CD8-positive, alpha-beta memory T cell (primary cell): ENCODE data around the gene PRSS33. TPM values are rescaled to one million over a fixed set of nuclear protein-coding genes. Genes with fewer than 3 reads are reported as not detected.

Experiments used
- CTCF ChIA-PET: fragments of 350-600 bp; sonication (Branson Sonifier 250); formaldehyde crosslinking; loops from one replicate; lab custom pipeline; 2021; ENCODE audit warnings: antibody characterized with exemption; lab: Charles Lee
- POLR2A ChIA-PET: fragments of 350-600 bp; sonication (Branson Sonifier 250); formaldehyde crosslinking; loops from one replicate; lab custom pipeline; 2021; ENCODE audit warnings: antibody characterized with exemption; lab: Charles Lee
- DNase-seq, 5 donors: peaks; one replicate each; pipeline versions ENCODE4 v3.0.0 to v3.0.0-alpha.2; 2020 to 2022; ENCODE audit warnings: mixed read lengths in 1 of 5
- H3K27ac ChIP-seq: one replicate; pipeline ENCODE4 v1.7.0; 2013; ENCODE audit warnings: low read depth, mild to moderate bottlenecking, low read length, moderate library complexity
- H3K27me3 ChIP-seq: 2 replicates; pipeline ENCODE4 v1.7.0; 2013; ENCODE audit warnings: low read length, mild to moderate bottlenecking; ENCODE audit not compliant: insufficient read depth, poor library complexity, severe bottlenecking
- H3K36me3 ChIP-seq: 2 replicates; pipeline ENCODE4 v1.7.0; 2013; ENCODE audit warnings: mild to moderate bottlenecking, low read length, moderate library complexity; ENCODE audit not compliant: insufficient read depth
- H3K4me1 ChIP-seq: 2 replicates; pipeline ENCODE4 v1.7.0; 2013; ENCODE audit warnings: mild to moderate bottlenecking, low read length, moderate library complexity; ENCODE audit not compliant: insufficient read depth
- H3K4me3 ChIP-seq: 2 replicates; pipeline ENCODE4 v1.7.0; 2013; ENCODE audit warnings: mild to moderate bottlenecking, low read length
- H3K9me3 ChIP-seq: 2 replicates; pipeline ENCODE4 v1.7.0; 2013; ENCODE audit warnings: mild to moderate bottlenecking, low read length
- H3K27ac Mint-ChIP-seq, 8 donors: one replicate each; pipeline ENCODE4 v1.8.0; 2020 to 2021; ENCODE audit warnings: mixed read lengths in 8 of 8, mild to moderate bottlenecking in 6 of 8, inconsistent platforms in 3 of 8, moderate library complexity in 3 of 8
- H3K27me3 Mint-ChIP-seq, 2 donors: one replicate each; pipeline ENCODE4 v1.8.0; 2020 to 2021; ENCODE audit warnings: mixed read lengths in 2 of 2, mild to moderate bottlenecking in 1 of 2, moderate library complexity in 1 of 2
- H3K36me3 Mint-ChIP-seq, 3 donors: one replicate each; pipeline ENCODE4 v1.8.0; 2020 to 2021; ENCODE audit warnings: mixed read lengths in 3 of 3, inconsistent platforms in 1 of 3, mild to moderate bottlenecking in 1 of 3
- H3K4me1 Mint-ChIP-seq, 3 donors: one replicate each; pipeline ENCODE4 v1.8.0; 2020 to 2021; ENCODE audit warnings: mixed read lengths in 3 of 3, inconsistent platforms in 1 of 3, mild to moderate bottlenecking in 1 of 3
- H3K4me3 Mint-ChIP-seq, 7 donors: one replicate each; pipeline ENCODE4 v1.8.0; 2020 to 2021; ENCODE audit warnings: mixed read lengths in 7 of 7, mild to moderate bottlenecking in 6 of 7, moderate library complexity in 4 of 7, inconsistent platforms in 2 of 7
- H3K9me3 Mint-ChIP-seq, 5 donors: one replicate each; pipeline ENCODE4 v1.8.0; 2020 to 2022; ENCODE audit warnings: mixed read lengths in 5 of 5, mild to moderate bottlenecking in 3 of 5, moderate library complexity in 2 of 5, inconsistent platforms in 1 of 5
- polyA plus RNA-seq: library from polyadenylated mRNA; unstranded; fragments of 300-500 nt; fragmentation: Illumina TruSeq; gene quantifications from one replicate; pipeline ENCODE4 v1.2.3, GENCODE V29; 2021
- total RNA-seq, 2 experiments: library from RNA; stranded (reverse); gene quantifications; one replicate each; pipeline ENCODE4 v1.2.3, GENCODE V29; 2021

Gene PRSS33
- total and polyA plus RNA-seq, 3 experiments from 2014 or later: 0.15 to 0.22 TPM; not detected in 1

DNA sequence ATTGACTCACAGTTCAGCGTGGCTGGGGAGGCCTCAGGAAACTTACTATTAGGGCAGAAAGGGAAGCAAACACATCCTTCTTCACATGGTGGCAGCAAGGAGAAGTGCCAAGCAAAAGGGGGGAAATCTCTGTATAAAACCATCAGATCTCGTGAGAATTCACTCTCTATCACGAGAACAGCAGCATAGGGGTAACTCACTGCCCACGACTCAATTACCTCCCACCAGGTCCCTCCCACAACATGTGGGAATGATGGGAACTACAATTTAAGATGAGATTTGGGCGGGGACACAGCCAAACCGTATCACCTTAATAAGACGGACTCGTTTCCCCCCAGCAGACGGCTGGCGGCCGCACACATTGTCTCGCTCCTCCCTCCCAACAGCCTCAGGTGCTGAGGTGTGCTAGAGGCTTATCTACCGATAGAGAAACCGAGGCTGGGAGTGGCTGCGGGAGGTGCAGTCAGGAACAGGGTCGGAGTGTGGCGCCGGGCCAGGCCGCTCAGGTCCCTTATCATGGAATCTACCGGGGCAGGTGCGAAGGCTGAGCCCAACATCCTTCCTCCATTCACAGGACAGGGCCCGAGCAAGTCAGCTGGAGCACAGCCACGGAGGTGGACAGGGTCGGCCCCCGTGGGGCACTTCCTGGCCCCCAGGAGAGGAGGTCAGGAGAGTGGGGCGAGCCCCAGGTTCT, 37.8 kb upstream of the PRSS33 start:
- no peak for DNase-seq
- Mint-ChIP-seq H3K4me3 (no peak overlapping the region), H3K4me1 (no peaks in the 10 kb centered on the region), H3K36me3 (no peaks in the 10 kb centered on the region), H3K27ac (no peak overlapping the region), H3K27me3 (peaks cover 0 to 13% of the 10 kb centered on the region in 2 donors), H3K9me3 (no peaks in the 10 kb centered on the region)
- ChIA-PET POLR2A (no interaction called here), CTCF (no interaction called here)
- H3K4me3 ChIP-seq: no peak overlapping the region
- H3K9me3 ChIP-seq: no peaks in the 10 kb centered on the region
- H3K4me1 ChIP-seq: no peaks in the 10 kb centered on the region
- H3K27me3 ChIP-seq: no peaks in the 10 kb centered on the region
- H3K27ac ChIP-seq: no peak overlapping the region
- H3K36me3 ChIP-seq: no peaks in the 10 kb centered on the region

DNA sequence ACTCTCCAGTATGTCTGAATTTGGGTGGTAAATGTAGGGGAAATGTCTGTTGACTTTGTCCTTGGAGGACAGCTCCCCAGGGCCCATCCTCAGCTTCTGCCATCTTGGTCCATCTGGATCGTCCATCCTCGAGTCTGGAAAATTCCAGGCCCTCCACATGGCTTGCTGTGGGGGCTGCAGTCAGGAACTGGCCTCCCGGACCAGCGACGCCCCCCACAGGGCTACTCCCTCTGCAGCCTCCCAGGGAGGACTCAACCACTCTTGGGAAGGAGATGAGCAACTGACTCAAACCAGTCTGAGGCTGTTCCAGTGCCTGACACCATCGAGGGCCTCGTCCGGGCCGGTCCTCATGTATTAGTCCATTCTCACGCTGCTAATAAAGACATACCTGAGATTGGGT, 37.3 kb upstream of the PRSS33 start:
- Mint-ChIP-seq H3K4me1 (no peaks in the 10 kb centered on the region), H3K36me3 (no peaks in the 10 kb centered on the region), H3K27ac (no peak overlapping the region), H3K9me3 (no peaks in the 10 kb centered on the region), H3K27me3 (peaks cover 0 to 13% of the 10 kb centered on the region in 2 donors), H3K4me3 (no peak overlapping the region)
- Histone ChIP-seq H3K27me3 (no peaks in the 10 kb centered on the region), H3K4me3 (no peak overlapping the region), H3K36me3 (no peaks in the 10 kb centered on the region), H3K9me3 (no peaks in the 10 kb centered on the region), H3K27ac (no peak overlapping the region), H3K4me1 (no peaks in the 10 kb centered on the region)
- no peak for DNase-seq
- ChIA-PET CTCF (no interaction called here), POLR2A (no interaction called here)

DNA sequence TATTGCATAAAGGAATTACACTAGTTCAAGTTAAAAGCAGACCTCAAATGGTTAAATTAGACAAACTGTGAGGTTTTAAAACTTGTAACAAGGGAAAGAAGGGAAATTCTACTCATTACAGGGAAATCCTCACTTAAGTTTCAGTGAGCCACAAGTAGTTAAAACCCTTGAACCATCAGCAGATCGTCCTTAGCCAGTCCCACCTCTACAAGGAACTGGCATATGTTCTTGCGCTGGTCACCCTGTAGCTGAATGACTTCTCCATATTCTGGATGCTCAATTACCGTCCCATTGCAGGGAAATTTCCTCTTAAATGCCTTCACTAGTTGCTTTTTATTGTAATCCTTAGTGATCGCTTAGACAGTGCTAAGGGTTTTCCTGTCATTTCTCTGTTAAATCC, 35.1 kb upstream of the PRSS33 start:
- Histone ChIP-seq H3K27ac (no peak overlapping the region), H3K4me3 (no peak overlapping the region), H3K9me3 (no peaks in the 10 kb centered on the region), H3K27me3 (no peaks in the 10 kb centered on the region), H3K4me1 (no peaks in the 10 kb centered on the region), H3K36me3 (no peaks in the 10 kb centered on the region)
- POLR2A ChIA-PET: no interaction called here
- CTCF ChIA-PET: no interaction called here
- Mint-ChIP-seq H3K27me3 (peaks cover 0 to 12% of the 10 kb centered on the region in 2 donors), H3K27ac (no peak overlapping the region), H3K4me3 (no peak overlapping the region), H3K36me3 (no peaks in the 10 kb centered on the region), H3K4me1 (peaks cover 0 to 2% (median 0%) of the 10 kb centered on the region in 3 donors), H3K9me3 (no peaks in the 10 kb centered on the region)
- DNase-seq: no peak

DNA sequence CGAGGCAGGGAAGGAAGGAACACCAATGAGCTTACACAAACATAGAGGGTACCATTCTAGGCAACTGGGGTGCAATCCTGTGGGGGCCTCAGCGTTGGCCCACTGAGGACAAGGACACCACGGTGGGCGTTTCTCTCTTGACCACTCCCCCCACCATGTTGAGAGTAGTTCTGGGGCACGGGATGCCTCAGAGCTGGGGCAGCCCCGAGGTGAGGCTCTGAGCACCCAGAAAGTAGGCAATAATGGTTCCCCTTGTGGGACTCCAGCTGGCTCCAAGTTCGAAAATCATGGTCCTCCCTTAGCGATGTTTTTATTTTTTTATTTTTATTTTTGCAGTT, 34.8 kb upstream of the PRSS33 start:
- Histone ChIP-seq H3K4me1 (no peaks in the 10 kb centered on the region), H3K36me3 (no peaks in the 10 kb centered on the region), H3K4me3 (no peak overlapping the region), H3K9me3 (no peaks in the 10 kb centered on the region), H3K27ac (no peak overlapping the region), H3K27me3 (no peaks in the 10 kb centered on the region)
- ChIA-PET CTCF (no interaction called here), POLR2A (no interaction called here)
- DNase-seq: no peak
- Mint-ChIP-seq H3K27ac (no peak overlapping the region), H3K9me3 (no peaks in the 10 kb centered on the region), H3K4me3 (no peak overlapping the region), H3K27me3 (peaks cover 0 to 12% of the 10 kb centered on the region in 2 donors), H3K36me3 (no peaks in the 10 kb centered on the region), H3K4me1 (peaks cover 0 to 2% (median 0%) of the 10 kb centered on the region in 3 donors)

- no peaks in the 10 kb centered on the region for H3K36me3 Mint-ChIP-seq
- H3K36me3 ChIP-seq: no peaks in the 10 kb centered on the region
- H3K27ac ChIP-seq: no peak overlapping the region
- H3K9me3 Mint-ChIP-seq: no peaks in the 10 kb centered on the region
- no peak for DNase-seq
- peaks cover 0 to 2% (median 0%) of the 10 kb centered on the region in 3 donors for H3K4me1 Mint-ChIP-seq
- ChIA-PET CTCF (no interaction called here), POLR2A (no interaction called here)
- H3K4me3 ChIP-seq: no peak overlapping the region
- H3K9me3 ChIP-seq: no peaks in the 10 kb centered on the region
- peak overlapping the region in 1 of 8 donors; percentile 79 for H3K27ac Mint-ChIP-seq
- H3K27me3 Mint-ChIP-seq: peaks cover 0 to 12% of the 10 kb centered on the region in 2 donors
- H3K27me3 ChIP-seq: no peaks in the 10 kb centered on the region
- H3K4me3 Mint-ChIP-seq: no peak overlapping the region
- H3K4me1 ChIP-seq: no peaks in the 10 kb centered on the region
Observed at GRCh38 chr16:2821487-2822157, 34.3 kb upstream of the PRSS33 start.

DNA sequence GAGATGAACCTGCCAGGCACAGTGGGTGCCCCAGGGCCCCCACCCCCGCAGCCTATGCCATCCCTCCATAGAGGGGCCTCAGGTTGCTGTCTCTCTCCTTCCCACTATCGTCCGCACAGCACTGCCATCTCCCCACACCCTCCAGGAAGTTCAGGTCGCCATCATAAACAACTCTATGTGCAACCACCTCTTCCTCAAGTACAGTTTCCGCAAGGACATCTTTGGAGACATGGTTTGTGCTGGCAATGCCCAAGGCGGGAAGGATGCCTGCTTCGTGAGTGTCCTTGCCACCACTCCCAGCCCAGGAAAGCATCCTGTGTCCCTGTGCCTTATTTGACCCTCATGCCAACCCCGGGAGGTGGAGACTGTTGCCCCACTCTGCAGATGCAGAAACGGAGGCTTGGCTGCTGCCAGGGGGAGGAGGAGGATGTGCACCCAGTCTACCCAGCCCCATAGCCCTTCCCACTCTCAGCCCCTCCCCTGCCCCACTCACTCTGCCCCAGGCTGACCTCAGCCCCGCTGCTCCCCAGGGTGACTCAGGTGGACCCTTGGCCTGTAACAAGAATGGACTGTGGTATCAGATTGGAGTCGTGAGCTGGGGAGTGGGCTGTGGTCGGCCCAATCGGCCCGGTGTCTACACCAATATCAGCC, 33.6 kb upstream of the PRSS33 start:
- no peaks in the 10 kb centered on the region for H3K4me1 ChIP-seq
- no peaks in the 10 kb centered on the region for H3K9me3 ChIP-seq
- Mint-ChIP-seq H3K27me3 (peaks cover 0 to 12% of the 10 kb centered on the region in 2 donors), H3K27ac (no peak overlapping the region), H3K36me3 (no peaks in the 10 kb centered on the region), H3K4me3 (no peak overlapping the region), H3K9me3 (no peaks in the 10 kb centered on the region), H3K4me1 (peaks cover 0 to 2% (median 0%) of the 10 kb centered on the region in 3 donors)
- ChIA-PET CTCF (no interaction called here), POLR2A (no interaction called here)
- H3K27me3 ChIP-seq: no peaks in the 10 kb centered on the region
- H3K36me3 ChIP-seq: no peaks in the 10 kb centered on the region
- no peak overlapping the region for H3K27ac ChIP-seq
- no peak for DNase-seq
- no peak overlapping the region for H3K4me3 ChIP-seq

DNA sequence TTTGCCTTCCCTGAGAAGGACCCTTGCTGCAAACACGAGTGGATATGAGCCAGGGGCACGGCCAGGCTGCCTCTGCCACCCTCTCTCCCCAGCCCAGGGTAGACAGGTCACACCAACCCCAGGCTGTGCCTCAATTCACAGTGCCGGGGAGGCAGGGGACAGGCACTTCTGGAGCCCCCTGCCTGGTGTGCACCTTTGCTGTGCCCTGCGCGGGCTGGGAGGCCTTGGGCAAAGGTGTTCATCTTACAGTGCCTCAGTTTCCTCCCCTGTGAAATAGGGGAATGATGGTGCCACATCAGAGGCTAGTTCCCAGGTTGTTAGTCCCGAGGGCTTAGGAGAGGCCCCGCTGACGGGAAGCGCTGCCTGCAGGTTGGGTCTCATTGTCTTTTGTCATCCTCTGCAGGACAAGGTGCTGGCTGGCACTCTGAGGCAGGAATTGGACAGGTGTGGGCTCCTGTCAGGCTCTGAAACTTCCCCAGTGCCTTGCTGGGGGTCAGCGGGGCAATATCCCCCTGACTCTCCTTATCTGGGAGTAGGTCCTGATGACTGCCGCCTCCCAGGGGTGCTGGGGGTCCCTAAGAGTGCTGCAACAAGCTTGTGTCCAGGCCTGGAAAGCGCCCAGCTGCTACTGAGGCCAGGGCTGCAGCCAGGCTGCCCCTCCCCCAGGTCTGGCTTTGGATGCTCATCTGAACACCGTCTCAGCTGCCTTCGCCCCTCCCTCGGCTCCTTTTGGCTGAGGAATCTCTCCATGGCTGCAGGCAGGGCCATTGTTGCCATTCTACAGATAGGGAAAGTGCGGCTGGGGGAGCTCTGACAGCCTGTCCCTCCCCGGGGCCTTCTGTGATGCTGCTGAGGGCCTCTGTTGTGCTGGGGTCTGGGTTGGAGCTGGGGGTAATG, 32.8 kb upstream of the PRSS33 start:
- Histone ChIP-seq H3K9me3 (no peaks in the 10 kb centered on the region), H3K4me1 (no peaks in the 10 kb centered on the region), H3K4me3 (no peak overlapping the region), H3K27me3 (no peaks in the 10 kb centered on the region), H3K27ac (no peak overlapping the region), H3K36me3 (no peaks in the 10 kb centered on the region)
- Mint-ChIP-seq H3K36me3 (no peaks in the 10 kb centered on the region), H3K4me1 (peaks cover 0 to 2% (median 0%) of the 10 kb centered on the region in 3 donors), H3K27ac (peak overlapping the region in 1 of 8 donors; percentile 38), H3K9me3 (no peaks in the 10 kb centered on the region), H3K4me3 (no peak overlapping the region), H3K27me3 (peaks cover 0 to 12% of the 10 kb centered on the region in 2 donors)
- POLR2A ChIA-PET: no interaction called here
- CTCF ChIA-PET: no interaction called here
- no peak for DNase-seq
